Measurements from ENCODE around the gene CAGE1.
"Not testable (repeated sequence)": the region's sequence is repeated elsewhere in the genome, so short reads cannot be mapped to it uniquely, and the experiment has no call there.

The CAGE1 gene

GRCh38 chr6:7406743-7407142, 17.2 kb upstream of the CAGE1 start:
- no peak for DNase-seq

- DNase-seq, result no peak
Observed at GRCh38 chr6:7404546-7404945, 15.0 kb upstream of the CAGE1 start.

GRCh38 chr6:7402716-7403115, 13.2 kb upstream of the CAGE1 start:
- DNase-seq, result no peak

- DNase-seq, result no peak
Observed at GRCh38 chr6:7401075-7401474, 11.5 kb upstream of the CAGE1 start.

GRCh38 chr6:7392402-7392801, 2.9 kb upstream of the CAGE1 start:
- DNase-seq, result no peak

GRCh38 chr6:7391151-7391550, 1.6 kb upstream of the CAGE1 start:
- no peak for DNase-seq

- no peak for DNase-seq
Observed at GRCh38 chr6:7390226-7390878, 810 bp upstream of the CAGE1 start.

GRCh38 chr6:7389162-7389450, 436 bp downstream of the CAGE1 start:
- DNase-seq, result no peak

- no peak for DNase-seq
Observed at GRCh38 chr6:7381092-7381491, 8.4 kb downstream of the CAGE1 start.

- no peak for DNase-seq
Observed at GRCh38 chr6:7378740-7379139, 10.8 kb downstream of the CAGE1 start.

GRCh38 chr6:7377961-7378360, 11.6 kb downstream of the CAGE1 start:
- DNase-seq, result no peak

- no peak for DNase-seq
Observed at GRCh38 chr6:7373739-7374138, 15.8 kb downstream of the CAGE1 start.

GRCh38 chr6:7367408-7367807, 22.1 kb downstream of the CAGE1 start:
- DNase-seq, result no peak

- not testable (repeated sequence) for DNase-seq
Observed at GRCh38 chr6:7351916-7352315, 37.6 kb downstream of the CAGE1 start.

GRCh38 chr6:7350591-7350990, 39.0 kb downstream of the CAGE1 start:
- not testable (repeated sequence) for DNase-seq

- DNase-seq, result not testable (repeated sequence)
Observed at GRCh38 chr6:7347551-7347997, 42.0 kb downstream of the CAGE1 start.

GRCh38 chr6:7344773-7345450, 44.6 kb downstream of the CAGE1 start:
- not testable (repeated sequence) for DNase-seq

- no peak for DNase-seq
Observed at GRCh38 chr6:7343546-7344475, 45.7 kb downstream of the CAGE1 start.

GRCh38 chr6:7341989-7342742, 47.4 kb downstream of the CAGE1 start:
- DNase-seq, result no peak

- DNase-seq, result no peak
Observed at GRCh38 chr6:7341271-7341670, 48.3 kb downstream of the CAGE1 start.

GRCh38 chr6:7339007-7339732, 50.4 kb downstream of the CAGE1 start:
- not testable (repeated sequence) for DNase-seq

GRCh38 chr6:7338031-7338430, 51.5 kb downstream of the CAGE1 start:
- no peak for DNase-seq
